Measurements from ENCODE around the gene ACIN1. TPM values are rescaled to one million over a fixed set of nuclear protein-coding genes. Genes with fewer than 3 reads are reported as not detected.

ACIN1 gene
- total RNA-seq, 6 donors from 2014 or later, result 91.1 to 350 (median 139) TPM

- peaks cover 15 to 45% (median 31%) of the 10 kb centered on the region in 4 donors for H3K36me3 ChIP-seq
- ATAC-seq (ENCODE audit: low FRiP score in 2 of 2) (no peak), DNase-seq (no peak)
- WGBS, 2 donors, result 89 to 97% methylated on average over 10 of the region's 10 CpGs
- H3K9me3 ChIP-seq, result no peaks in the 10 kb centered on the region
- H3K27me3 ChIP-seq, result no peaks in the 10 kb centered on the region
- peaks cover 9 to 20% (median 17%) of the 10 kb centered on the region in 4 donors for H3K4me1 ChIP-seq
- H3K4me3 ChIP-seq, result peak overlapping the region in 1 of 4 donors; percentile 60
- H3K27ac ChIP-seq, result no peak overlapping the region
- no peak for TF ChIP-seq POLR2AphosphoS5 (IDR thresholded peaks at IDR 0.05)
- no peak for TF ChIP-seq POLR2A (IDR thresholded peaks at IDR 0.05)
- no peak for TF ChIP-seq EP300 (IDR thresholded peaks at IDR 0.05)
- no peak for TF ChIP-seq CTCF (IDR thresholded peaks at IDR 0.05)
Observed at GRCh38 chr14:23033251-23033727, 61.6 kb downstream of the ACIN1 start.

- peaks cover 16 to 66% (median 45%) of the 10 kb centered on the region in 4 donors for H3K36me3 ChIP-seq
Observed at GRCh38 chr14:23030936-23031335, 64.0 kb downstream of the ACIN1 start.

DNA sequence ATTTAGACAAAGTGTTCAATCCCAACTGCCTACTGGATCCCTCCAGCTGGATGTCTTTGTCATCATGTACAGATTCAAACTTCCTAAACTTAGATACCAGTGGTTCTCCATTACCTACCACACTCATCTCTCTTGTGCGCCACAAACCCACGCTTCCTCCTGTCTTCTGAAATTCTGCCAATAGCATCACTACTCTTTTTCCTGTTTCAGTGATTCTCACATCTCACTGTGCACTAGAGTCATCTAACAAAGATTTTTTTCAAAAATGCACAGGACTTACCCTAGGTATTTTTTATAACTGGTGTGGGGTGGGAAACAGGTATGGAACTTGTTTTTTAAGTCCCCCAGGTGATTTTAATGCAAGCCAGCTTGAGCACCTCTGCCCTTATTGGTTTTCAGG is 66.1 kb downstream of the ACIN1 start:
- H3K9me3 ChIP-seq, result no peaks in the 10 kb centered on the region
- peaks cover 19 to 82% (median 58%) of the 10 kb centered on the region in 4 donors for H3K36me3 ChIP-seq
- WGBS, 2 donors, result 61 to 67% methylated on average over 2 of the region's 2 CpGs
- H3K27me3 ChIP-seq, result no peaks in the 10 kb centered on the region
- TF ChIP-seq POLR2A (IDR thresholded peaks at IDR 0.05) (no peak), POLR2AphosphoS5 (IDR thresholded peaks at IDR 0.05) (no peak), CTCF (IDR thresholded peaks at IDR 0.05) (no peak), EP300 (IDR thresholded peaks at IDR 0.05) (no peak)
- H3K4me1 ChIP-seq, result peaks cover 5 to 21% (median 14%) of the 10 kb centered on the region in 4 donors
- H3K4me3 ChIP-seq, result no peak overlapping the region
- no peak for DNase-seq
- no peak for ATAC-seq (ENCODE audit: low FRiP score in 2 of 2)
- no peak overlapping the region for H3K27ac ChIP-seq

More at GRCh38 chr14:23030936-23031335, 64.0 kb downstream of the ACIN1 start:
- TF ChIP-seq EP300 (IDR thresholded peaks at IDR 0.05), result no peak
- no peaks in the 10 kb centered on the region for H3K27me3 ChIP-seq
- ATAC-seq (ENCODE audit: low FRiP score in 2 of 2) (no peak), DNase-seq (no peak)
- 99 to 100% methylated on average over 4 of the region's 4 CpGs for WGBS, 2 donors
- H3K4me1 ChIP-seq, result peaks cover 9 to 25% (median 18%) of the 10 kb centered on the region in 4 donors
- no peak overlapping the region for H3K27ac ChIP-seq
- H3K9me3 ChIP-seq, result no peaks in the 10 kb centered on the region
- H3K4me3 ChIP-seq, result no peak overlapping the region

GRCh38 chr14:23025151-23025814 is 69.7 kb downstream of the ACIN1 start:
- no peak for ATAC-seq (ENCODE audit: low FRiP score in 2 of 2)
- Histone ChIP-seq H3K27ac (no peak overlapping the region), H3K27me3 (no peaks in the 10 kb centered on the region), H3K36me3 (peaks cover 4 to 55% (median 35%) of the 10 kb centered on the region in 4 donors), H3K9me3 (no peaks in the 10 kb centered on the region), H3K4me3 (no peak overlapping the region), H3K4me1 (peaks cover 0 to 10% (median 5%) of the 10 kb centered on the region in 4 donors)
- no peak for DNase-seq
- no peak for TF ChIP-seq POLR2AphosphoS5 (IDR thresholded peaks at IDR 0.05)
- TF ChIP-seq EP300 (IDR thresholded peaks at IDR 0.05), result no peak
- TF ChIP-seq CTCF (IDR thresholded peaks at IDR 0.05), result no peak
- TF ChIP-seq POLR2A (IDR thresholded peaks at IDR 0.05), result no peak
- 69 to 75% methylated on average over 4 of the region's 4 CpGs for WGBS, 2 donors

- WGBS, 2 donors, result 88 to 92% methylated on average over 7 of the region's 7 CpGs
- H3K4me1 ChIP-seq, result peaks cover 0 to 10% (median 5%) of the 10 kb centered on the region in 4 donors
- ATAC-seq (ENCODE audit: low FRiP score in 2 of 2), result no peak
Observed at GRCh38 chr14:23024612-23025075, 70.3 kb downstream of the ACIN1 start.

More at GRCh38 chr14:23024612-23025075, 70.3 kb downstream of the ACIN1 start:
- TF ChIP-seq EP300 (IDR thresholded peaks at IDR 0.05), result no peak
- TF ChIP-seq POLR2AphosphoS5 (IDR thresholded peaks at IDR 0.05), result no peak
- TF ChIP-seq POLR2A (IDR thresholded peaks at IDR 0.05), result no peak
- no peak for TF ChIP-seq CTCF (IDR thresholded peaks at IDR 0.05)
- no peak overlapping the region for H3K27ac ChIP-seq
- H3K4me3 ChIP-seq, result no peak overlapping the region
- peaks cover 4 to 52% (median 34%) of the 10 kb centered on the region in 4 donors for H3K36me3 ChIP-seq
- no peaks in the 10 kb centered on the region for H3K9me3 ChIP-seq
- no peaks in the 10 kb centered on the region for H3K27me3 ChIP-seq
- no peak for DNase-seq

Data from upper lobe of left lung (tissue), 6 donors.